Stimulated activated CD4-positive, alpha-beta T cell treated with anti-CD3 and anti-CD28 coated beads, Interleukin-12 subunit alpha, Interleukin-12 subunit beta, amount 100 ng/mL, for 4 hours (primary cell): ENCODE measurements around the gene CATSPER4.
"Not testable (repeated sequence)": the region's sequence is repeated elsewhere in the genome, so short reads cannot be mapped to it uniquely, and the experiment has no call there.

Source experiments
- DNase-seq: peaks from one replicate; pipeline ENCODE4 v3.0.0-alpha.2; 2020

Gene CATSPER4

DNA sequence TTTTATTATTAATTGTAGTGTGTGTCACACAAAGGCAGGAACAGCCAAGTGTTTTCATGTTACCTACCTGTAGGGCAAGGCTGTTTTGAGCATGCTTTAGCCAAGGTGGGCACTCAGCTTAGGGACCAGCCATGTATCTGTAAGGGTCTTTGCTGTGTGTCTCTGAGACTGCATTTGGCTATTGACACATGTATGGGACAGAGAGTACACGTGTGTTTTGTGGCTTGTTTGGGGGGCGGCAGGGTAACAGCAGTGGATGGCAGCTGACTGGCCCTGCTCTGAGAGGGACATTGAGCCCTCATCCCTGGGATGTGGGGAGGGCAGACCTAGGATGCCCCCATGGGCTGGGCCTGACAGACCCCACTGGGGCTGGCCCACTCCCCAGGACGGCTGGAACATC lies 6.9 kb downstream of the CATSPER4 start:
- DNase-seq = no peak

DNA sequence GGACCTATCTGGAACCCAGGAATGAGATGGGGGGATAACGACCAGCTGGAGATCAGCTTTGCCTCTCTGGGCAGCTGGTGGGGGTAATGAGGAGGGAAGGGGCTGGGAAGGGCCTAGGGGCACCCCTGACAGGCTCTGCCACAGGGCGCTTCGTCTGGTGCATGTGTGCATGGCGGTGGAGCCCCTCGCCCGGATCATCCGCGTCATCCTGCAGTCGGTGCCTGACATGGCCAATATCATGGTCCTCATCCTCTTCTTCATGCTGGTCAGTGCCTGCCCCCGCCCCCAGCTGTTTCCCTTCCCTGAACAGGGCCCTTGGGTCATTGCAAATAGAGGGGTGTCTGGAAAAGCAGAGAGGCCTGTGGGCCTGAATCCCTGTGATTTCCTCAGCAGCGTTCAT lies 7.4 kb downstream of the CATSPER4 start:
- no peak for DNase-seq

DNA sequence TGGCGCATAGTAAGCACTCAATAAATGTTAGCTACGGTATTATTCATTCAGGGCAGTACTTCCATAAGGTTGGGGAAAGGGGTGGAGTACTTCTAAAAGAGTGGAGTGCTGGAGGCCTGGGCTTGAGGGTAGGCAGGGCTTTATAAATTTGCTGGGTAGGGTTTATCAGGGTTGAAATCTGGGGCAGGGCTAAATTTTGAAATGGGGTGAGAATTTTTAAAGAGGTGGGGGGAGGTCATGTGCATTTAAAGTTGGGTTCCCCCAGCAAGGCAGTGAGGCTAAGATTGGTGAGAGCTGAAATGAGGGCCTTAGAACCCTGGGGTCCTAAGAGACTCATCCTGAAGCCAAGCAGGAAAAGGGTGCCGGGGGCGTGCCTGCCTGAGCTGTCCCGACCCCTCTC lies 10.0 kb downstream of the CATSPER4 start:
- no peak for DNase-seq

DNA sequence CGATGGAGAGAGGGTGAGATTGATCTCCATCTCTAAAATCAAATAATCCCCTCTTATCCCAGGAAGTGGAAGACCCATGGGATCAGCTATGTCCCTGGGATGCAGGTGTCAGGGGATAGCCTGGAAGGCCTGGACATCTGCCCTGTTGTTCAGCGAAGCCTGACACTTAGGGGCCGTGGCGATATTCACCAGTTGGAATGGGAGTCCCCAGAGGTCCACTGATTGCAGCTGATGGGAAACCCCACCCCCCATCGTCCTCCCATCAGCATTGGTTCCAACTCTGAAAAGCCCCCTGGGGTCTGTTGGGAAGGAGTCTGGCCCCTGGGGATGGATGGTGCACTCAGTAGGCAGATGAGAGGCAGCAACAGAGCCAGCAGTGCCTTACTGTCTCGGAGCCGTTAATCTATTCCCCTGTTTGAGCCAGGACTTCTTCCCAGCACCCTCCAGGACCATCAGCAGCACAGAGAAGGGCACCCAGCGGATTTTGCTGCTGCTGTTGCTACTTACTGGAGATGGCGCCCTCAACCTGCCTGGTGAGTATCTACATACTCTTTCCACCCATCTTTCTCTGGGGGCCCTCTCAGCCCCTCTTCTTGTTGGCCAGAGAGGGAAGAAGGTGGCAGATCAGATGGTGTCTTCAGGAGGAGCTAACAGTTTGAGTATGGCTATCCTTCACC lies 13.4 kb downstream of the CATSPER4 start:
- no peak for DNase-seq

DNA sequence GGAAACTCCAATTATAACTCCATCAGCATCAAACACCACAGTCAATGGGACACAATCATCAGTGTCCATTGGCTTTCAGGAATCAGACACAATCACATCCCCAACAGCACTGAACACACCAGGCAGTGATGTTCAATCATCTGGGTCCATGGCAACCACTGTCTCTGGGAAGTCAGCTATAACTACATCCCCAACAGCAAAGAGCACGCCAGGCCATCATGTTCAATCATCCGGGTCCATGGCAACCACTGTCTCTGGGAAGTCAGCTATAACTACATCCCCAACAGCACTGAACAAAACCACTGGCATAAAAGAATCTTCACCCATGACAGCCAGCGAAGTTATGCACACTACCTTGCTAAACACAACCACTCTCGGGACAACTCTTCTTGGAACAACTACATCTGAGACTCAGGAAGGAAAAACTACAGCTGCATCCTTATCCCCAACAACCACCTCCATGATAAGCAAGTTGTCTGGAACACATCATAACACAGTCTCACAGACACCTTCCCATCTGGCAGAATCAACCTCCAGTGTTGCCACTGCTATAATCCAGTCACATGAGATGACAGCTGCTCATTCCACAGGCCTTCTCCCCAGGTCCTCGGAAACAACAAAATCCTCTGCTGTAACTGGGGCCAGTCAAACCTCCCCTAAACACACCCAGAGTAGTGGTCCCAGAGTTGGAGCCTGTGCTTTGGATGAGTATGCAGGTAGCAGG lies 19.9 kb downstream of the CATSPER4 start:
- DNase-seq = no peak

DNA sequence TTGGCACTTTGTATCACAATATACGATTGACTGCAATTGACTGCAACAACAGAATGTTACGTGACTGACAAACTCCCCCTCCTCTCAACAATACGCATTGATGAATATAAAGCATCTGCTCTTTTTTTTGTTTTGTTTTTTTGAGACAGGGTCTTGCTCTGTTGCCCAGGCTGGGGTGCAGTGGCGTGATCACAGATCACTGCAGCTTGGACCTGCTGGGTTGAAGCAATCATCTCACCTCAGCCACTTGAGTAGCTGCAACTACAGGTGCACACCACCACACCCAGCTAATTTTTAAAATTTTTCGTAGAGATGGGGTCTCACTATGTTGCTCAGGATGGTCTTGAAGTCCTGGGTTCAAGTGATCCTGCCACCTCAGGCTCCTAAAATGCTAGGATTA lies 22.3 kb downstream of the CATSPER4 start:
- DNase-seq = no peak

DNA sequence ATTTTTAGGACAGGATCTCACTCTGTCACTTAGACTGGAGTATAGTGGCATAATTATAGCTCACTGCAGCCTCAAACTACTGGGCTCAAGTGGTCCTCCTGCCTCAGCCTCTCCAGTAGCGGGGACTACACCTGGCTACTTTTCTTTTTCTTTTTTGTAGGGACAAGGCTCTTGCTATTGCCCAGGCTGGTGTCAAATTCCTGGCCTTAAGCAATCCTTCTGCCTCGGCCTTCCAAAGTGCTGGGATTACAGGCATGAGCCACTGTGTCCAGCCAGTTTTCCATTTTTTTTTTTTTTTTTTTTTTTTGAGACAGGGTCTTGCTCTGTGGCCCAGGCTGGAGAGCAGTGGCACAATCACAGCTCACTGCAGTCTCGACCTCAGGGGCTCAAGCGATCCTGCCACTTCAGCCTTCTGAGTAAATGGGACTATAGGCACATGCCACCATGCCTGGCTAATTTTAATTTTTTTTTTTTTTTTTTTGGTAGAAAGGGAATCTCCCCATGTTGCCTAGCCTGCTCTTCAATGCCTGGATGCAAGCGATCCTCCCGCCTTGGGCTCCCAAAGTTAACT lies 23.0 kb downstream of the CATSPER4 start:
- no peak for DNase-seq

DNA sequence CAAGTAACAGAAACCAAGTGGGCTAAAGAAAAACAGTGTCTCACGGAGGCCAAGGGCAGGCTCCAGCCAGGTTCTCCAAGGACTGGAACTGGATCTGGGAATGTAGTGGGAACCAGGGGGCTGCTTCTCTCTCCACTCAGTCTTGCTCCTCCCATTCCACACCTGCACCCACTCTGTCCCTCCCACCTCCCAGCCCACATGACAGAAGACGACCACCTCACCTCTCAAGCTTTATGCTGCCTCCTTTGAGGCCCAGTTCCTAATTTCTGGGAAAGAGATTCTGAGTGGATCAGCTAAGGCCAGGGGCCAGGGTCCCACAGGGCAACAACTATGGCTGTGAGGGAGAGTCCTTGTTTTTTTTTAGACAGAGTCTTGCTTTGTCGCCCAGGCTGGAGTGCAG lies 24.8 kb downstream of the CATSPER4 start:
- DNase-seq = no peak

DNA sequence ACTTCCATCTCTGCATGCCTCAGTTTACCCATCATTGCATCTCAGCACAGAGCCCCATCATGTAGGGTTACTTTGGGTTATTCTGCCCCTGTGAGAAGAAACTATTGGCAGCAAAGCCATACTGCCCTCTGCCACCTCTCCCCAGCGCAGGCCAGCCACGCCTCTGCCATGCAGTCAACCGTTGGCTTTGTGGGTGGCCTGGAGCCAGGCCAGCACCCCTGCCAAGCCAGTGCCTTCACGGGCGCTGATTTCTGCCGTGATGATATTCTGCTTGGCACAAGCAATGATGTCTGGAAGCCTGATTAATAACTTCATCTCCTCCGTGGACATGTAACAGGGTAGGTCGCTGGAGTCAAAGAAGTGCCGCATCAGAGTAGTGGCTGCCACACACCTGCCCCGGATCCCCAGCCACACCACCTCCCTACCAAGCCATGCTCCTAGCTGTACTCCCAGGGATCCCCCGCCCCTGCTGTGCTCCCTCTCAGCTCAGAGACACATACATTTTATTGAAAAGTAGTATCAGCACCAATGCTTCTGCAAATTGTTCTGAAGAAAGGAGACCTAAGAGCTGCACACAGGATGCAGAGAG lies 28.6 kb downstream of the CATSPER4 start:
- no peak for DNase-seq

DNA sequence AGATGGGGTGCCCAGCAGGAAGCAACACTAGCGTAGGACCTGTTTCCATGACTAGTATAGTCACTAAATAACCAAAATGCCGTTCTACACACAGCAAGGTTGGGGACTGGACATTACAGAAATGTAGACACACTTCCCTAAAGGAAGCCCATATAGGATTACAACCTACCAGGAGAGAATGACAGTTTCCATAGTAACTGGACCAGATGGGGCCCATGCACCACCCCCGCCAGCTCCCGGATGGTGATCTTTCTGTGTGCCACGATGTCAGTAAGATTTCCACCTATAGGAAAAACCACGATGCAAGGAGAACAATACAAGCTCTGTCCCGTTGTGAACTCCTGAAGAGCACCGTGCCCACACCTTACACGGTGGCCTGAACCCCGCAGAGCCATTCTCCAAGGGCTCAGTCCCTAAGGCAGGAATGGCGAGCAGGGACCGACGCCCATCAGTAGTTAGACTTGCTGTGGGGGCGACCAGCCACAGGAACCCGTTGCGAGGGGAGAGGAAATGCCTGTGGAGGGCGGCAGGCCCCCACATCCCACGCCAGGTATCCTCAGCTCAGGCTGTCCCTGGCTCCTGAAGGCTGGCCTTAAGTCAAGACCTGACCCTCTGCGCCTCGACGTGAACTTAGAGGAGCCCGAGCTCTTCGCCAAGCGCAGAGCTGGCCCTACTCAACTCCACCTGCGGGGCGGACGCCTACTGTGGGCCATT lies 30.0 kb downstream of the CATSPER4 start:
- DNase-seq = no peak

DNA sequence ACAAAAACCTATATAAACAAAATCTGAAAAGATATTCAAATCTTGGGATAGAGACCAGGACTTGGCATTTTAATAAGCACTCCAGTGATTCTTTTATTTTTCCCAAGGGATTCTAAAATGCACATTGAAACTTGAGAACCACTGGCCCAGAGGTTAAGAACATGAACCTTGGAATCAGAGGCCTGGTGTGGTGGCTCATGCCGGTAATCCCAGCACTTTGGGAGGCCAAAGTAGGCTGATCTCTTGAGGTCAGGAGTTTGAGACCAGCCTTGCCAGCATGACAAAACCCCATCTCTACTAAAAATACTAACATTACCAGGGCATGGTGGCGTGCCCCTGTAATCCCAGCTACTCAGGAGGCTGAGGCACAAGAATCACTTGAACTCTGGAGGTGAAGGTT lies 30.7 kb downstream of the CATSPER4 start:
- DNase-seq = no peak

DNA sequence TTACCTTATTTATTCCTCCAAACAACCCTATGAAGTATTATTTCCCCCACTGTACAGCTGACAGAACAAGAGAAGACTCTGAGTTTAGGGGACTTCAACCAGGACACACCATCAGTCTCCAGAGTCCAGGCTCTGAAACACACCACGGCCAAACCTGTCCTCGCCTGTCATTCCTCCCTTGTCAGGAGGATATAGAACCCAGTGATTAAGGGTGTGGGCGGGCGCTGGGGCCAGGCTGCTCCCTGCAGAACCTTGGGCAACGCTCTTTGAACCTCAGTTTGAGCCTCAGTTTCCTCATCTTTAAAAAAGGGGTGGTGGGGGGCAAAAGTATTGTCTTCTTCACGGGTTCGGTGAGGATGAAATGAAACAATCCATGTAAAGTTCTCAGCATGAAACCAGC lies 34.2 kb downstream of the CATSPER4 start:
- no peak for DNase-seq

DNA sequence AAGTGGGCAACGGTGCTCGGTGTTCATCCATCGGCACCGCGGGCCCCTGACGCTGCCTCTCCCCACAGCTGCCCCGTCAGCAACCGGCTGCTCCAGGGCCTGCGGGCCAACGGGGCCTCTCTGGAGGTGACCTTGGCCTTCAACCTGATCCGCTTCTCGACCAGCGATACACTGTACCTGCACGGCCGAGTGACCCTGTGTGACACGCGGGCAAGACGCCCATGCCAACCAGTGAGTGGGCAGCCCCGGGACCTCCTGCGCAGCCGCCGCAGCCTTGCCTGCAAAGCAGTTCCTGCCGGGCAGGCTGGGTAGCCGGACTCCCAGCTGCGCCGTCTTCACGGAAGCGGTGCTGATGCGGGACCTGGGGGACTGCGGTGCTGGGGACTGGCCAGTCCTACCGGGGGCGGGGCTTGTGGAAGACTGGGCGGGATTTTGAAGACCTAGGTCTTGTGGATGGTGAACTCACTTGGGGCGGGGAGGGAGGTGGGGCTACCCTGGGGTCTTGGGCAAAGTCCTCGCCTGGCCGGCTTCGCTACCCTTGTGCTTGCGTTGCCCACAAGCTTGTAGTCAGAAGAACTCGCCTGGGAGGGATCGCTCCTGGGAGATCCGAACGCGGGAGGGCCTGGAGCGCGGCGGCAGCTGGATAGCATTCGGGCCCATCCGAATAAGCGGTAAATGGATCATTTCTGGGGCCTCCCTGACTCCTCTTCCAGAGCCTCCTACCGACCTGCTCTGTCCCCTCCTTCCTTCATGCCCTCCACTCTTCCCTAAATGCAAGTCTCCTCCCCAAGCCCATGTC lies 34.8 kb downstream of the CATSPER4 start:
- DNase-seq = peak; percentile 52

DNA sequence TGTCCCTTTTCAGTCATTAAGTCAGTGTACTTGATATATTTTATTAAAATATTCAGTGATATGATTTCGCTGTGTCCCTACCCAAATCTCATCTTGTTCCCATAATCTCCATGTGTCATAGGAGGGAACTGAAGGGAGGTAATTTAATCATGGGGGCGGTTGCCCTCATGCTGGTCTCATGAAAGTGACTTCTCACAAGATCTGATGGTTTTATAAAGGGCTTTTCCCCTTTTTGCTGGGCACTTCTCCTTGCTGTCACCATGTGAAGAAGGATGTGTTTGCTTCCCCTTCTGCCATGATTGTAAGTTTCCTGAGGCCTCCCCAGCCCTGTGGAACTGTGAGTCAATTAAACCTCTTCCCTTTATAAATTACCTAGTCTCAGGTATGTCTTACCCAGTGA lies 40.3 kb downstream of the CATSPER4 start:
- DNase-seq = not testable (repeated sequence)

DNA sequence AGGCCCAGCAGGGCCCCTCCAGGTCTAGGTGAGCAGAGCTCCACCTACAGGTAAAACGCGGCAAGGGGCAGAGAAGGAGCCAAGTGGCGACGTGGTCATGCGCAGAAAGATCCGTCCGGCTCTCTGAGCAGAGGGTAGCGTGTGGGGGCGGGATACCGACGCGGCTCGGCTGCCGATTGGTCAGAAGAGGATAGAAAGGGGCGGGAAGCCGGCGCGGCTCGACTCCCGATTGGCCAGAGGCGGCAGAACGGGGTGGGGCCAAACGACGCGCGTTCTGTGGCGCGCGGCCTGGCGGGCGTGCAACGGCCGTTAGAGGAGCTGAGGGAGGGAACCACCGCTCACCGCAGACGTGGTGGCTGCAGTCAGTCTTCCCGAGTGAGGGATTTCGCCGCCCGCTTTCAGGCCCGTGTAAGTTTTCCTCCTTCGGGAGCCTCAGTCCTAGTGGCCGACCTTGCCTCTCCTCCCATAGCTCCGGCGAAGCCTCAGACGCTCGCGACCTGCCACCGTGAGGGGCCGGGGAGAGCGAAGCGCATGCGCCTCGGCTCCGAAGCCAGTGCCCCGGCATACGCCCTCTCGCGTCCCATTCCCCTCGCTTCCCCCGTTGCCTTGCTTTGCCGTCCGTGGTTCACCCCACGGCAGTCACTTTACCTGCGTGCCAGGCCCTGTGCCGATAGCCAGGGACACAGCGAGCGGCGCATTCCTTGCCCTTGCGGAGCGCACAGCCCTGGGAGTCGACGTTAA lies 43.7 kb downstream of the CATSPER4 start, which contains the start of gene CEP85:
Gene CEP85, plus strand, starts transcription at position 298 of the 741 bp plus-strand sequence. CDS start 5,584 bp downstream, outside the sequence.
- peak; percentile 98 for DNase-seq

DNA sequence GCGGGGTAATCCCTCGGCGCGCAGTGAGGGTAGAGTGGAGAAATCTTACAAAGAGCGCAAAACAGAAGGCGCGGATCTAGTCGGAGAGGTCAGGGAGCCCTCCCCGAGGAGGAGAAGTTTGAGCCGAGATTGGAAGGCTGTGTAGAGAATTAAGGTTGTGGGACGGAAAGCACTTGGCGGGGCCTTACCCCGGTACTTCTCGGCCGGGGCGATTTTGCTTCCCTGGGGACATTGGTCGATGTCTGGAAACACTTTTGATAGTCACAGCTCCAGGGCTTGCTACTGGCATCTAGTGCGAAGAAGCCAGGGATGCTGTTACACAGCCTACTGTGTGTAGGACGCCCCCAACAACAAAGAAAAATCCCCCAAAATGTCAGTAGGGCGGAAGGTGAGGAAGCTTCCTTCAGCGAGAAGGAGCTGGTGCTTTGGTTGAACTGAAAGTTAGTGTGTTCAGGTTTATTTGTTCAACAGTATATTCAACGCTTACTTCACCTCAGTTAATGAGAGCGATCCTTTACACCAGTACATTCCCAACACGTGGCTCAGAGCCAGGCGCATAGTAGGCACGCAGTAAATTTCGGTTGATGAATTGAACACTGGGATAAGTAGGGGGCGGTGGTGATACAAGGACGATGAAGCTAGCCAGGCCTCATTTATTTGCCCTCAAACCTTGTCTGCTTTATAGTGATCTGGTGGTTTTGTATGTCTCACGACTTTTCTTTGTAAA lies 44.4 kb downstream of the CATSPER4 start:
- peak; percentile 12 for DNase-seq

DNA sequence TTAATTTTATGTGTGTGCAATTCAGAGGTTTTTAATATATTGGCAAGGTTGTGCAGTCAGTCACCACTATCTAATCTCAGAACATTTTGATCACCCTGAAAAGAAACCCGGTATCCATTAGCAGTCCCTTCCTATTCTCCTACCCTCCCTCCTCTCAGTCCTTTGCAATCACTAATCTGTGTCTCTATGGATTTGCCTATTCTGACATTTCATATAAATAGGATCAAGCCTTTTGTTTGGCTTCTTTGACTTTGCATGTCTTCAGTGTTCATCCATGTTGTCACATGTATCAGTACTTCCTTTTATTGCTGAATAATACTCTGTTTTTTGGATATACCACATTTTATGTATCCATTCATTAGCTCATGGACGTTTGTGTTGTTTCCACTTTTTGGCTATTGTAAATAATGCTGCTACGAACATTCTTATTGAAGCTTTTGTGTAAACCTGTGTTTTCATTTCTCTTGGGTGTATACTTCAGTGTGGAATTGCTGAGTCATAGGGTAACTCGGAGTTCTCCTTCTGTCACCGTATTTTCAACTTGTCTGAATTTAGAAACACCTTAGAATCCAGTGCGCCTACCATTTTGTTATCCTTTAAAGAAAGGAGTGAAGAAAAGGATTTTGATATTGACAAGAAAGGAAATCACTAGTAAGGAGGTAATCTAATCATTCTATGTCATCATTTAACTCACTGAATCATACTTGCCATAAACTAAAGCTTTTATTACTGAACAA lies 47.0 kb downstream of the CATSPER4 start:
- no peak for DNase-seq

DNA sequence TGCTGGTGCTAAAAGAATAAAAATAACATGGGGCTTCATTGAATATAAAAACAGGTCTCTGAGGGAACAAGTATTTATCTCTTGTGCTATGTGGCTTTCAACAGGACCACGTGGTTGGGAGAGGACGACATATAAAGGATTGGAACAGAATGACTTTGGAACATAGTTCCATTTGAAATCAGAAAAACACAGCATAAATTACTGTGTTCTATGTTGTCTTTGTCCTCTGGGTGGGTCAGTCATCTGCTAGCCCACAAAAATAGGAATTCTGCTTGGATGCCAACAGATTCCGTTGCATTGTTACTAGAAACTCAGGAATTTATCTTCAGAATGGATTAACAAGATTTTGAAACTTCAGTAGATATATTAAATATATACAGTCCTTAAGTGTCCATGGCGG lies 49.5 kb downstream of the CATSPER4 start:
- no peak for DNase-seq
